MM.1S (cell line): Measurements from ENCODE around the gene CDADC1.

Experiments used
- DNase-seq: peaks from one replicate; pipeline ENCODE4 v3.0.0-alpha.2; 2015
- H2AFZ ChIP-seq: fragments of 300-600 bp; sonication (generic); 2 replicates; pipeline ENCODE4 v1.6.0; 2016; ENCODE audit warnings: antibody characterized with exemption, low read length
- H3F3A ChIP-seq: fragments of 300-600 bp; sonication (generic); 2 replicates; pipeline ENCODE4 v1.6.1; 2016; ENCODE audit warnings: mild to moderate bottlenecking, antibody characterized with exemption, low read length, moderate library complexity, mixed read lengths; ENCODE audit not compliant: insufficient read depth
- H3K27ac ChIP-seq: fragments of 300-600 bp; sonication (generic); 2 replicates; pipeline ENCODE4 v1.5.1; 2016; ENCODE audit warnings: mild to moderate bottlenecking, low read length
- H3K27me3 ChIP-seq: fragments of 300-600 bp; sonication (generic); replicated peaks from 2 replicates; pipeline ENCODE4 v1.6.0; 2016; ENCODE audit warnings: low read length; ENCODE audit not compliant: insufficient read depth
- H3K36me3 ChIP-seq: fragments of 300-600 bp; sonication (generic); replicated peaks from 2 replicates; pipeline ENCODE4 v1.6.1; 2016; ENCODE audit warnings: mild to moderate bottlenecking, low read length, mixed read lengths; ENCODE audit not compliant: insufficient read depth
- H3K4me1 ChIP-seq: fragments of 300-600 bp; sonication (generic); 2 replicates; pipeline ENCODE4 v1.6.1; 2016; ENCODE audit warnings: low read length, mixed read lengths
- H3K4me2 ChIP-seq: fragments of 300-600 bp; sonication (generic); 2 replicates; pipeline ENCODE4 v1.6.0; 2016; ENCODE audit warnings: low read depth, low read length
- H3K4me3 ChIP-seq: fragments of 300-600 bp; sonication (generic); 2 replicates; pipeline ENCODE4 v1.5.1; 2016; ENCODE audit warnings: low read length, mixed read lengths
- H3K79me2 ChIP-seq: fragments of 300-600 bp; sonication (generic); 2 replicates; pipeline ENCODE4 v1.6.1; 2016; ENCODE audit warnings: mixed run types, low read length, mixed read lengths
- H3K9ac ChIP-seq: fragments of 300-600 bp; sonication (generic); 2 replicates; pipeline ENCODE4 v1.6.1; 2016; ENCODE audit warnings: low read length, mixed read lengths
- H3K9me2 ChIP-seq: fragments of 300-600 bp; sonication (generic); replicated peaks from 2 replicates; pipeline ENCODE4 v1.6.1; 2016; ENCODE audit warnings: mild to moderate bottlenecking, low read length, mixed read lengths; ENCODE audit not compliant: insufficient read depth
- H3K9me3 ChIP-seq: fragments of 300-600 bp; sonication (generic); replicated peaks from 2 replicates; pipeline ENCODE4 v1.6.1; 2016; ENCODE audit warnings: mild to moderate bottlenecking, low read length, mixed read lengths; ENCODE audit not compliant: insufficient read depth
- H4K20me1 ChIP-seq: fragments of 300-600 bp; sonication (generic); 2 replicates; pipeline ENCODE4 v1.6.1; 2016; ENCODE audit warnings: mild to moderate bottlenecking, low read length, moderate library complexity, mixed read lengths; ENCODE audit not compliant: insufficient read depth
- CTCF ChIP-seq: fragments of 300-600 bp; sonication (generic); IDR thresholded peaks from 2 replicates; pipeline ENCODE4 v1.5.1; 2016; ENCODE audit warnings: antibody characterized with exemption, low read length, mixed read lengths
- EZH2 ChIP-seq: fragments of 300-600 bp; sonication (generic); optimal IDR thresholded peaks from 2 replicates; pipeline ENCODE3; 2017; ENCODE audit warnings: low read depth, mild to moderate bottlenecking, antibody characterized with exemption, low read length, mixed read lengths
- EZH2phosphoT487 ChIP-seq: fragments of 300-600 bp; sonication (generic); IDR thresholded peaks from 2 replicates; pipeline ENCODE4 v1.6.1; 2018; ENCODE audit warnings: antibody characterized with exemption, low read length

The CDADC1 gene

GRCh38 chr13:49235856-49236431, 11.8 kb upstream of the CDADC1 start:
- Histone ChIP-seq H3K27ac (no peak overlapping the region), H3K4me2 (no peak overlapping the region), H3F3A (no peaks in the 10 kb centered on the region), H3K36me3 (no peaks in the 10 kb centered on the region), H3K4me3 (no peak overlapping the region), H4K20me1 (no peaks in the 10 kb centered on the region), H3K9ac (no peak overlapping the region), H3K9me3 (no peaks in the 10 kb centered on the region), H3K4me1 (no peaks in the 10 kb centered on the region), H2AFZ (no peak overlapping the region), H3K79me2 (no peaks in the 10 kb centered on the region), H3K27me3 (no peaks in the 10 kb centered on the region), H3K9me2 (no peaks in the 10 kb centered on the region)
- TF ChIP-seq EZH2phosphoT487 (no peak), CTCF (no peak)
- DNase-seq: no peak

GRCh38 chr13:49238621-49239020, 9.1 kb upstream of the CDADC1 start:
- no peak overlapping the region for H3K4me2 ChIP-seq
- TF ChIP-seq EZH2 (no peak), EZH2phosphoT487 (no peak)

GRCh38 chr13:49240017-49240416, 7.7 kb upstream of the CDADC1 start:
- H3K4me1 ChIP-seq: no peaks in the 10 kb centered on the region
- H3K4me2 ChIP-seq: no peak overlapping the region
- no peaks in the 10 kb centered on the region for H3K36me3 ChIP-seq
- no peaks in the 10 kb centered on the region for H3K9me2 ChIP-seq
- H4K20me1 ChIP-seq: no peaks in the 10 kb centered on the region
- TF ChIP-seq EZH2 (no peak), CTCF (peak; percentile 39), EZH2phosphoT487 (no peak)
- no peaks in the 10 kb centered on the region for H3K27me3 ChIP-seq
- H2AFZ ChIP-seq: no peak overlapping the region
- no peaks in the 10 kb centered on the region for H3K9me3 ChIP-seq
- peak; percentile 16 for DNase-seq
- no peak overlapping the region for H3K27ac ChIP-seq
- H3K79me2 ChIP-seq: no peaks in the 10 kb centered on the region
- H3K4me3 ChIP-seq: no peak overlapping the region
- no peak overlapping the region for H3K9ac ChIP-seq
- no peaks in the 10 kb centered on the region for H3F3A ChIP-seq

More at GRCh38 chr13:49238621-49239020, 9.1 kb upstream of the CDADC1 start:
- Histone ChIP-seq H3K27me3 (no peaks in the 10 kb centered on the region), H2AFZ (no peak overlapping the region), H3K79me2 (no peaks in the 10 kb centered on the region), H3K9me3 (no peaks in the 10 kb centered on the region), H3K4me1 (no peaks in the 10 kb centered on the region), H3K9me2 (no peaks in the 10 kb centered on the region), H3F3A (no peaks in the 10 kb centered on the region), H4K20me1 (no peaks in the 10 kb centered on the region), H3K27ac (no peak overlapping the region), H3K4me3 (no peak overlapping the region), H3K9ac (no peak overlapping the region), H3K36me3 (no peaks in the 10 kb centered on the region)
- no peak for DNase-seq

- Histone ChIP-seq H3K9ac (no peak overlapping the region), H4K20me1 (no peaks in the 10 kb centered on the region), H3K9me3 (no peaks in the 10 kb centered on the region), H2AFZ (no peak overlapping the region), H3K36me3 (no peaks in the 10 kb centered on the region), H3K4me3 (no peak overlapping the region), H3K27ac (no peak overlapping the region), H3K79me2 (no peaks in the 10 kb centered on the region), H3F3A (no peaks in the 10 kb centered on the region), H3K27me3 (no peaks in the 10 kb centered on the region), H3K4me2 (no peak overlapping the region), H3K4me1 (no peaks in the 10 kb centered on the region), H3K9me2 (no peaks in the 10 kb centered on the region)
- no peak for DNase-seq
- TF ChIP-seq EZH2 (no peak), EZH2phosphoT487 (no peak), CTCF (no peak)
Observed at GRCh38 chr13:49241296-49241695, 6.4 kb upstream of the CDADC1 start.
